GM12801 (cell line): ENCODE results near the gene MED4.

Source experiments
- TF ChIP-seq, protein P1 (sequence below): IDR thresholded peaks from one replicate; pipeline ENCODE4 v1.5.1; 2011; ENCODE audit warnings: control low read depth; ENCODE audit not compliant: insufficient read length; ENCODE audit errors: extremely low read depth

The MED4 gene

DNA sequence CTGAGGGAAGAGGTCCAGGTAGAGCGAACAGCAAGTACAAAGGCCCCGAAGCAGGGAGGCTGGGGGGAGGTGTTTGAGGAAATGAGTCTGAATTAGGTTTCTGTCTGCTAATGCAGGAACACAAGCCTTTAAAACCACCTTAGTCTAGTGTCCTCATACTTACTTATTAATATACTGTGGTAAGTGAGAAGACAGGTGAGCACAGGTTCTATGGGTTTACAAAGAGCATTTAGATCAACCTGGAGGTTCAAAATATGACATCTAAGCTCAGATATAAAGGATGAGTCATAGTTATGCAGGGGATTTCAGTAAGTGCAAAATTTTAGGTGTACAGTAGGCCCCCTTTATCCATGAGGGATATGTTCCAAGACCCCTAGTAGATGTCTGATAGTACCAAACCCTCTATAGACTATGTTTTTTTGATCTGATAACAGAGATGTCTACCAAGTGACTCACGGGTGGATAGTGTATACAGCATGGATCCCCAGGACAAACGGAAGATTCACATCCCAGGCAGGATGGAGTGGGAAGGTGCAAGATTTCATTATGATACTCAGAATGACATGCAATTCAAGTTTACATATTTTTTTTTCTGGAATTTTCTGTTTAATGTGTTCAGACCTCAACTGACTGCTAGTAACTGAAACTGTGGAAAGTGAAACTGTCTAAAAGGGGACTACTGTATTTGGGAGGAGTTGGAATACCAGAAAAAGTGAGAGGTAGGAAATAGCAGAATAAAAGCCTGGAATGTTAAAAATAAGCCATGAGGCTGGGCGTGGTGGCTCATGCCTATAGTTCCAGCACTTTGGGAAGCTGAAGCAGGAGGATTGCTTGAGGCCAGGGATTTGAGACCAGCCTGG is 18.2 kb upstream of the MED4 start:
- TF ChIP-seq, protein P1, sequence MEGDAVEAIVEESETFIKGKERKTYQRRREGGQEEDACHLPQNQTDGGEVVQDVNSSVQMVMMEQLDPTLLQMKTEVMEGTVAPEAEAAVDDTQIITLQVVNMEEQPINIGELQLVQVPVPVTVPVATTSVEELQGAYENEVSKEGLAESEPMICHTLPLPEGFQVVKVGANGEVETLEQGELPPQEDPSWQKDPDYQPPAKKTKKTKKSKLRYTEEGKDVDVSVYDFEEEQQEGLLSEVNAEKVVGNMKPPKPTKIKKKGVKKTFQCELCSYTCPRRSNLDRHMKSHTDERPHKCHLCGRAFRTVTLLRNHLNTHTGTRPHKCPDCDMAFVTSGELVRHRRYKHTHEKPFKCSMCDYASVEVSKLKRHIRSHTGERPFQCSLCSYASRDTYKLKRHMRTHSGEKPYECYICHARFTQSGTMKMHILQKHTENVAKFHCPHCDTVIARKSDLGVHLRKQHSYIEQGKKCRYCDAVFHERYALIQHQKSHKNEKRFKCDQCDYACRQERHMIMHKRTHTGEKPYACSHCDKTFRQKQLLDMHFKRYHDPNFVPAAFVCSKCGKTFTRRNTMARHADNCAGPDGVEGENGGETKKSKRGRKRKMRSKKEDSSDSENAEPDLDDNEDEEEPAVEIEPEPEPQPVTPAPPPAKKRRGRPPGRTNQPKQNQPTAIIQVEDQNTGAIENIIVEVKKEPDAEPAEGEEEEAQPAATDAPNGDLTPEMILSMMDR = no peak

DNA sequence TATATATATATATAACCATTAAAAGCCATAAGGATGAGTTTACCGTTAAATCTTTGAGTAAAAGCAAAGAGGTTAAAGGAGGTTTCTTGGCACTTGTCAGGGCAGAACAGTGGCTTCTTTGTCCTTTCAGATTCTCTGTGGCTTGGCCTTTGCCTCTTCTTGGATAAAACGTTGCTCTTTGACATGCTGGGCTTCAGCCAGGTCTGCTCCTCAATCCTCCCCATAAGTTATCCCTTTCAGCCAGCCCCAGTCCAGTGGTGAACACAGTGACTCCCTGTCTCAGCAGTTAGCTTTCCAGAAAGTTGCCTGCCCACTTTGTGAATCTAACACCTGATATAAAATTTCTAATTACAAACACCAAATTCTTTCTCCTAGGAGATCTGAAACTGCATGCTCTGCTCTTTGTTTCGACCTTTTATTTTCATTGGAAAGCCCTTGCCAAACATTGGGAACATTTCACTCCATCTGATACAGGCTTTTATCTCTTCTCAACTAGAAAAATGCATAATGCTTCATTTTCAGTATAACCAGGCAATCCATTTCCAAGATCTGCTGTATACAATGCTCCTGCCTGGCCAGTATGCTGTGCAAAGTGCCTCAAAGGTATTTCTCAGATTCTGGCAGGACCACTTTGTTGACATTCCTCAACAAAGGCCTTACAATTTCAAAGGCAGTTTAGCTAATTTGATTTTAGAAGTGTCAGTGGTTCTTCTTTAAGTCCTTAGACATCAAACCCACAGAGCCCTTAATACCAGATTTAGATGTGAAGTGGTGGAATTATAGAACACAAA is 16.2 kb upstream of the MED4 start:
- TF ChIP-seq, protein P1 = no peak

DNA sequence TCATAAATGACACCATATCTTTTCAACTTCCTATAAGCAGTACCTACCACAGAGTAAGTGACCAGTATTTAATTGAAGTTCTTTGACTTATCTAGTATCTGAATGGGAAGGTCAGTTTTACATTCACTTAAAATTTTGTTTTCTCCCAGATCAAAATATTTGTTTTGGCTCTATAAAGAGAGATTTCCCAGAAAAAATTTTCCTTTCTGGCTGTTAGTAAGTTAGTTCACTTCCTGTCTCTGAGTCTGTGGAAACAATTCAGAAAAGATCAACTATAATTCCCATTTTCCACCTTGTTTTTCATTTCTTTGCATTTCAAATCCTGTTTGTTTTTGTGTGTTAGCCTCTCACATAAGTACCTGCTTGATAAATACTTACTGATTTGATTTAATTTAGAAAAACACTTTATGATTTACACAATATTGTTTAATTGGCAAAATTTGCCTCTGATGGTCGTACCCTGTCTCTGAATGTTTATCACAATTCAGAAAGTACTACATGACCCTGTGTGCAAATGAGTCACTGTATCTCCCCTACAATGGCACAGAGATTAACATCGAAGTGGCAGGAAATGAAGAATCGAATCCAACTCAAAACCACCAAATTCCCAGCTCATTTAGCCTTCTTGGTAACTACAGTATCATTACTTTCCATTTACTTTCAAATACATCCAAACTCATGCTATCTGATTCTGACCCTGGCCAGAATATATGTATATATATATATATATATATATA is 15.4 kb upstream of the MED4 start:
- TF ChIP-seq, protein P1 = no peak

DNA sequence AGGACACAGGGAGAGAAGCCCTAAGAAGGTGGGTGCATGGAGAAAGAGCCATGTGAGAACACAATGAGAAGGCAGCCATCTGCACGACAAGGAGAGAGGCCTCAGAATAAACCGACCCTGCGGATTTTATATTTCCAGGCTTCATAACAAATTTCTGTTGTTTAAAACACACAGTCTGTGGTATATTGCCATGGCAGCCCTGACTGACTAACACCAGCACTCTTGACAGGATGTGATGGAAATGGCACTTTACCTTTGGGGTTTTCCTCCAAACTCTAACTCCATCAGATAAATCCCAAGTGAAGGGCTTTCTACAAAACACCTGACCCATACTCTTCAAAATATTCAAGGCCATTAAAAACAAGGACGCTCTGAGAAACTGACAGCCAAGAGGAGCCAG is 13.2 kb upstream of the MED4 start:
- TF ChIP-seq, protein P1 = no peak

DNA sequence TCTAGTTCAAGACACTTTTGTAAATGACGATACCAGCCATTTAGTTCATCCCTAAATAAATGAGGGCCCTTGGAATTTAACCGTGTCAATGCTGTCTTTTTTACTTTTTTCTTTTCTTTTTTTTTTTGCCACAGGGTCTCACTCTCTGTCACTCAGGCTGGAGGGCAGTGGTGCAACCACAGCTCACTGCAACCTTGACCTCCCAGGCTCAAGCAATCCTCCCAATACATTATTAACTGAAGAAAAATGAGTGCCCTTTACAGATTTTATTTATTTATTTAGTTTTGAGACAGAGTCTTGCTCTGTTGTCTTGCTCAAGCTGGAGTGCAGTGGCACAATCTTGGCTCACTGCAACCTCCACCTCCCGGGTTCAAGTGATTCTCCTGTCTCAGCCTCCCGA is 2.9 kb upstream of the MED4 start:
- TF ChIP-seq, protein P1 = no peak

DNA sequence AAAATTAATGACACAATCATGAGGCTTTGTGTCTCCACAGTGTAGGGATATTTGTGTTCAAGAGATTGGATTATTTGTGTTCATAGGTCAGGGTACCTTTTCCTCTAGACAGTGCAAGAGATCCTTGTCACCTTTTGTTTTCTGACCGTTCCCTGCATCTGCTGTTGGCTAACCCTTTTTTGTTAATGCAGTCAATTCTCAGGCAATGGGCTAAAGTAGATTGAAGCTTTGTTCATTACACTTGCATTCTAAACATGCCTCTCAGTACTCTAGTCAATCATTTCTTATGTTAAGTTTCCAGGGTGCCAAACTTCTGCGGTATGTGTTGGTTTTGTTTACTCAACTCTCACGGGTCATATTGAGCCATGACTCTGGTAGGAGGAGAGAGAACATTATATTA is 1.8 kb upstream of the MED4 start:
- TF ChIP-seq, protein P1 = no peak

DNA sequence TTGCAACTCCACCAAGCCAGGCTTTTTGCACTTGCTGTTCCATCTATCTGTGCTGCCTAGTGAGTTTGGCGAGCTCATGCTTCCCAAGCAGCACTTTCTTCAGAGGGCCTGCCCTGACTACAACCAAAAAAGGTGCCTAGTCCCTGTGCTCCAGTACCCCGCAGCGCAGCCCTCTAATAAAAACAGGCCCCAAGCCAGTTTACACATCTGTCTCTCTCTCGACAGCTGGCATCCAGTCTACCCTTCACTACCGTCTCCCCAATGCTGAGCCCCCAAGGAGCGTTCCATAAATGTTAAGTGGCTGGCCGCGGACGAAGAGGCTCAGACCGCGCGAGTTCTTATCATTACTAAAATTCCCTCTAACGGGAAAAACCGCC is 512 bp downstream of the MED4 start:
- TF ChIP-seq, protein P1 = no peak
